ENCODE measurements around the gene ADRA2B. TPM values are rescaled to one million over a fixed set of nuclear protein-coding genes. Genes with fewer than 3 reads are reported as not detected.
"Not testable (repeated sequence)": the region's sequence is repeated elsewhere in the genome, so short reads cannot be mapped to it uniquely, and the experiment has no call there.

ADRA2B gene
- total RNA-seq, 6 experiments from 2014 or later = not detected

GRCh38 chr2:96085541-96086355 is 30.6 kb downstream of the ADRA2B start:
- peaks cover 22% of the 10 kb centered on the region for H3K27me3 Mint-ChIP-seq (ENCODE audit: insufficient read depth)
- TF ChIP-seq CTCF (IDR thresholded peaks at IDR 0.05) = no peak

GRCh38 chr2:96084858-96085518 is 31.4 kb downstream of the ADRA2B start:
- not testable (repeated sequence) for DNase-seq; H3K4me3 Mint-ChIP-seq; H3K9me3 Mint-ChIP-seq; H3K27ac Mint-ChIP-seq; H3K36me3 Mint-ChIP-seq (ENCODE audit: low read depth); H3K4me1 Mint-ChIP-seq (ENCODE audit: low read depth)
- peaks cover 26% of the 10 kb centered on the region for H3K27me3 Mint-ChIP-seq (ENCODE audit: insufficient read depth)

More at GRCh38 chr2:96085541-96086355, 30.6 kb downstream of the ADRA2B start:
- no peak overlapping the region for H3K27ac Mint-ChIP-seq
- H3K4me1 Mint-ChIP-seq (ENCODE audit: low read depth) = peaks cover 6% of the 10 kb centered on the region; the same call in 1 of the 2 replicates
- no peaks in the 10 kb centered on the region for H3K9me3 Mint-ChIP-seq
- DNase-seq = no peak
- no peaks in the 10 kb centered on the region for H3K36me3 Mint-ChIP-seq (ENCODE audit: low read depth)
- no peak overlapping the region for H3K4me3 Mint-ChIP-seq

GRCh38 chr2:96083989-96084857 is 32.1 kb downstream of the ADRA2B start:
- Mint-ChIP-seq H3K9me3 (no peaks in the 10 kb centered on the region), H3K4me1 (ENCODE audit: low read depth) (peaks cover 6% of the 10 kb centered on the region; the same call in 1 of the 2 replicates), H3K36me3 (ENCODE audit: low read depth) (no peaks in the 10 kb centered on the region), H3K27me3 (ENCODE audit: insufficient read depth) (peaks cover 25% of the 10 kb centered on the region), H3K4me3 (no peak overlapping the region), H3K27ac (no peak overlapping the region)
- TF ChIP-seq CTCF (IDR thresholded peaks at IDR 0.05) = no peak
- DNase-seq = no peak

GRCh38 chr2:96083064-96083939 is 33.1 kb downstream of the ADRA2B start:
- Mint-ChIP-seq H3K4me3 (no peak overlapping the region), H3K36me3 (ENCODE audit: low read depth) (no peaks in the 10 kb centered on the region), H3K27ac (no peak overlapping the region), H3K4me1 (ENCODE audit: low read depth) (peaks cover 6% of the 10 kb centered on the region; the same call in 1 of the 2 replicates), H3K27me3 (ENCODE audit: insufficient read depth) (peaks cover 19% of the 10 kb centered on the region), H3K9me3 (no peaks in the 10 kb centered on the region)
- no peak for DNase-seq
- TF ChIP-seq CTCF (IDR thresholded peaks at IDR 0.05) = no peak

- Mint-ChIP-seq H3K4me3 (no peak overlapping the region), H3K4me1 (ENCODE audit: low read depth) (peaks cover 5% of the 10 kb centered on the region; the same call in 1 of the 2 replicates), H3K27ac (no peak overlapping the region), H3K27me3 (ENCODE audit: insufficient read depth) (peaks cover 16% of the 10 kb centered on the region), H3K9me3 (no peaks in the 10 kb centered on the region), H3K36me3 (ENCODE audit: low read depth) (no peaks in the 10 kb centered on the region)
- no peak for TF ChIP-seq CTCF (IDR thresholded peaks at IDR 0.05)
- no peak for DNase-seq
Observed at GRCh38 chr2:96082211-96083063, 33.9 kb downstream of the ADRA2B start.
